Activated CD4-positive, CD25-positive, alpha-beta regulatory T cell treated with anti-CD3 and anti-CD28 coated beads, Interleukin-2, amount 50 U/mL, for 24 hours (primary cell): ENCODE data around the gene PHLPP1.
"Not testable (repeated sequence)": the region's sequence is repeated elsewhere in the genome, so short reads cannot be mapped to it uniquely, and the experiment has no call there.

Source experiments
- ATAC-seq, 2 donors: fragments of 150-1000 bp; cut with Tn5 transposase; one replicate each; pipeline ENCODE4 v1.10.0; 2021; ENCODE audit warnings: mild to moderate bottlenecking in 1 of 2, moderate library complexity in 1 of 2

The PHLPP1 gene

GRCh38 chr18:62717925-62718800 is 2.8 kb downstream of the PHLPP1 start:
- no peak for ATAC-seq

DNA sequence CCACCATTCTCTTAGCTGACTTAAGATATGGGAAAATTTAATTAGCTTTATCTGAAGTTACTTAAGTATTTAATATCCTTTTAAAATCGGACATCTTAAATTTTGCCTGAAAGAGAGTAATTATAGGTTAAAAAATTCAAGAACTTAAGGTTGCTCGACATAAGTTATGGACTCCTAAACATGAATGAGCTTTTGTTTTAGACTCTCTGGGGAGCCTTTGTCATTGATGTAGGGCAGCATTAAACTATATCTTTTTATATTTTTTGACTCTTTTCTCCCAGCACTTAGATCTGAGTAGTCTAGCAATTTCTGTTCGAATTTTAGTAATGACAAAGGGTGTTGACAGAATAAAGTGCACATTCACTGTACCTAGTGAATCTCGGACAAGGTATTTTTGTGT is 4.7 kb downstream of the PHLPP1 start:
- ATAC-seq, result no peak

- ATAC-seq, result no peak
These were observed 5.6 kb downstream of the PHLPP1 start for GRCh38 chr18:62720766-62721613.

GRCh38 chr18:62721839-62722795 is 6.8 kb downstream of the PHLPP1 start:
- no peak for ATAC-seq

GRCh38 chr18:62723666-62724281 is 8.4 kb downstream of the PHLPP1 start:
- ATAC-seq, result no peak

DNA sequence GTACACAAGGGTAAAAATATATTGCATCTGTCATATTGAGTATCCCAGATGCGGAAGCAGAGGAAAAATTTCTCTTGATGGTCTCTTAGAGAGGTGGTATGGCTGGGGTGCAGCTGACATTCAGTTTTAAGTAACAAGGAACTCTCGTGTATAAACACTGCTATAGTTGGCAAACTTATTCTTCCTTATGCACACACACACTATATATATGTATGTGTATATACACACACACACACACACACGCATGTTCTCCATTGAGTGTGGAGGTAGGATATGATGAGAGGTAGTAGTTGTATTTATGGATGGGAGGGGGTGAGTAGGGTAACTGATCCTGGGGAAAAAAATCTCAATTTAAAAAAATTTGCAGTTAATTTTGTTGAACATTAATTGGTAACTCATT is 10.6 kb downstream of the PHLPP1 start:
- no peak for ATAC-seq

DNA sequence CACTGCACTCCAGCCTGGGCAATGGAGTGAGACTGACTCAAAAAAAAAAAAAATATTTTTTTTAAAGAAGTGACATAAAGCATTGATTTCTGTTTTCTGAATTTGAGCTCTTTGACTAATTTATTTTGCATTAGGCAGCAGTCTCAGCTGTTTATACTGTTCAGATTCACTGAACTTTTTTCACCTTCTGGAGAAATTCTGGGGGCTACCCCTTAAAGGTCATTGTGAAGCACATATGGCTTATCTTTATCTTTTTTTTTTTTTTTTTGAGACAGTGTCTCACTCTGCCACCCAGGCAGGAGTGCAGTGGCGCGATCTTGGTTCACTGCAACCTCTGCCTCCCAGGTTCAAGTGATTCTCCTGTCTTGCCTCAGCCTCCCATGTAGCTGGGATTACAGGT is 12.9 kb downstream of the PHLPP1 start:
- no peak for ATAC-seq

- no peak for ATAC-seq
These were observed 14.4 kb downstream of the PHLPP1 start for GRCh38 chr18:62729487-62730386.

GRCh38 chr18:62730941-62731340 is 15.6 kb downstream of the PHLPP1 start:
- ATAC-seq, result no peak

GRCh38 chr18:62732617-62733016 is 17.3 kb downstream of the PHLPP1 start:
- no peak for ATAC-seq

- ATAC-seq, result no peak
These were observed 18.9 kb downstream of the PHLPP1 start for GRCh38 chr18:62734290-62734689.

- no peak for ATAC-seq
These were observed 20.0 kb downstream of the PHLPP1 start for GRCh38 chr18:62735387-62735786.

- no peak for ATAC-seq
These were observed 20.9 kb downstream of the PHLPP1 start for GRCh38 chr18:62736077-62736855.

DNA sequence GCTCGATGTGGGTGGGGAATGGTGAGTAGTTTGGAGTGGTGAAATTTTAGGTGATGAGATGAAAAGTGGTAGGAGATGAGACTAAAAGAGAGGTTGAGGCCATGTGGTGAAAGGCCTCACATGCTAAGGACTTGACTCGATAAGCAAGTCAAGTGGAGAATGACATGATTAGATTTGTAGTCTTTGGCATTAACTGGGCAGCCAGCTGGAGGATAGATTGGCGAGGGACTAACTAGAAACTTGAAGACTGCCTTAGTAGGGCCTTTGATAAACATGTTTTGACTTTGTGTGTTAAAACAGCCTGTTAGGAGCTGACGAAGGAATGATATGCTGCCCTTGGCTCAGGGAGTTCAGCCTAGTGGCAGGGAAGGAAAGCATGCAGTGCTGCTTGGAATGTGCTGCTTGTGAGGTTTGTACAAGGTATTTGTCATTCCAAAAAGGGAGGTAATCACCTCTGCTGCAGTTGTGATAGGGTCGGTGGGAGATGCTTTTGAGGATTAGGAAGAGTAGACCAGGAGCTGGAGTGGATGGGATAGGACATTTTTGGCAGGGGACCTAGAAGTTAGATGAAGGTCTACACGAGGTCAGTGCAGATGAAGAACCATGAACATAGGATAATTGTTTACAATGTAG is 22.0 kb downstream of the PHLPP1 start:
- no peak for ATAC-seq

DNA sequence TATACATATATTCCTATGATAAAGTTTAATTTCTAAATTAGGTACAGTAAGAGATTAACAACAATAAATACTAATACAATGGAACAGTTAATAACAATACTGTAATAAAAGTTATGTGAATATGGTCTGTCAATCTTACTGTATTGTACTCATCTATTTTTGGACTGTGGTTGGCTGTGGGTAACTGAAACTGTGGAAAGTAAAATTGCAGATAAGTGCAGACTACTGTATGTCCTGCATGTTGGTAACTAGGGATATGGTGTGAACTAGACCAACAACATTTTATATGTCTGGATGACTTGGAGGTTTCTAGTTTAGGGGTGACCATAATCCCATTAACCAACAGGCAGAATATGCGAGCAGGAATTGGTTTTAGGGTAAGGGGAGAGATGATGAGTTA is 23.3 kb downstream of the PHLPP1 start:
- ATAC-seq, result no peak

GRCh38 chr18:62739911-62740310 is 24.6 kb downstream of the PHLPP1 start:
- ATAC-seq, result no peak

DNA sequence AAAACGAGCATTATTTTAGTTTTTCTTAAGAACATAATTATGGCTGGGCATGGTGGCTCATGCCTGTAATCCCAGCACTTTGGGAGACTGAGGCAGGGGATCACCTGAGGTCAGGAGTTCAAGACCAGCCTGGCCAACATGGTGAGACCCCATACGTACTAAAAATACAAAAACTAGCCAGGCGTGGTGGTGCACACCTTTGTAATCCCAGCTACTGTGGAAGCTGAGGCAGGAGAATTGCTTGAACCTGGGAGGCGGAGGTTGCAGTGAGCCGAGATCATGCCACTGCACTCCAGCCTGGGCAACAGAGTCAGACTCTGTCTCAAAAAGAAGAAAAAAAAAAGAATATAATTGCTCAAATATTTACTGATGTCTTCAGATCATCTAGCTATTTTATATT is 25.3 kb downstream of the PHLPP1 start:
- ATAC-seq, result not testable (repeated sequence)

GRCh38 chr18:62741118-62741566 is 25.8 kb downstream of the PHLPP1 start:
- ATAC-seq, result peak; percentile 68 to 73

DNA sequence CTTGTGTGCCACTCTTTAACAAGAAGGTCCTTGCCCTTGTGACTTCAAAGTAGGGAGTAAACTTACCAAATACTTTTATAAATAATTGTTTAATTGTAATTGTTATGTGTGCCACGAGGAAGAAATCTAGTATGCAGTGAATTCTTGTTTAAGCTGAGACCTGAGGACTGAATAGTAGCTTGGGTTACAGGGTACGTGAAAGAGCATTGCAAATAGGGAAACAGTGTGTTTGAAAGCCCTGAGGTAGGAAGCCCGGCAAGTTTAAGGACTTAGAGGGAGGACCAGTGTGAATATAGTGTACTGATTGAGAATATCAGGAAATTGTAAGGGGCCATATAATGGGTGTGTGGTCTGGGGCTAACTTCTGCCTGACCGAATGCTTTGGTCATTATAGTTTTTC is 26.2 kb downstream of the PHLPP1 start:
- ATAC-seq, result no peak
